ENCODE data around the gene ADAP2.
"Not testable (repeated sequence)": the region's sequence is repeated elsewhere in the genome, so short reads cannot be mapped to it uniquely, and the experiment has no call there.

Gene ADAP2

GRCh38 chr17:30970831-30971567 lies 49.3 kb downstream of the ADAP2 start, which contains the start of gene RNF135:
RNF135 (plus strand) TSS chr17:30971039; CDS start chr17:30971074, 35 bp downstream.
- Histone ChIP-seq H2AFZ (ENCODE audit: low read depth) (peak within 1 kb of the TSS; percentile 83), H3K9ac (peak within 1 kb of the TSS; percentile 91)

GRCh38 chr17:30975042-30975820 lies 53.5 kb downstream of the ADAP2 start:
- Histone ChIP-seq H4K20me1 (ENCODE audit: insufficient read depth) (no peaks in the 10 kb centered on the region), H3K79me2 (ENCODE audit: insufficient read depth, low read depth) (peaks cover 22% of the 10 kb centered on the region; the same call in 1 of the 2 replicates), H2AFZ (ENCODE audit: low read depth) (no peak overlapping the region), H3K4me3 (IDR thresholded peaks at IDR 0.05; ENCODE audit: insufficient read depth, low read depth, low read length) (no peak overlapping the region), H3K27me3 (ENCODE audit: insufficient read depth, low read depth) (no peaks in the 10 kb centered on the region), H3K4me2 (no peak overlapping the region), H3K27ac (no peak overlapping the region), H3K4me1 (ENCODE audit: low read depth, poor library complexity, severe bottlenecking) (peaks cover 24% of the 10 kb centered on the region), H3K36me3 (ENCODE audit: insufficient read depth) (no peaks in the 10 kb centered on the region), H3K9ac (no peak overlapping the region)
- TF ChIP-seq CTCF (conservative IDR thresholded peaks at IDR 0.05; ENCODE audit: low read depth, low read length), result no peak

More at GRCh38 chr17:30970831-30971567, 49.3 kb downstream of the ADAP2 start, which contains the start of gene RNF135:
- H3K4me2 ChIP-seq, result peak within 1 kb of the TSS; percentile 66
- no peak within 1 kb of the TSS for H3K4me3 ChIP-seq (IDR thresholded peaks at IDR 0.05; ENCODE audit: insufficient read depth, low read depth, low read length)
- peaks cover 22% of the 10 kb centered on the region; the same call in 1 of the 2 replicates for H3K79me2 ChIP-seq (ENCODE audit: insufficient read depth, low read depth)
- H3K27me3 ChIP-seq (ENCODE audit: insufficient read depth, low read depth), result no peaks in the 10 kb centered on the region
- no peak for TF ChIP-seq CTCF (conservative IDR thresholded peaks at IDR 0.05; ENCODE audit: low read depth, low read length)
- no peaks in the 10 kb centered on the region for H4K20me1 ChIP-seq (ENCODE audit: insufficient read depth)
- peaks cover 29% of the 10 kb centered on the region for H3K4me1 ChIP-seq (ENCODE audit: low read depth, poor library complexity, severe bottlenecking)
- H3K27ac ChIP-seq, result peak within 1 kb of the TSS; percentile 85
- H3K36me3 ChIP-seq (ENCODE audit: insufficient read depth), result no peaks in the 10 kb centered on the region

GRCh38 chr17:30979919-30980318 lies 58.2 kb downstream of the ADAP2 start:
- H3K4me2 ChIP-seq; H3K4me3 ChIP-seq (IDR thresholded peaks at IDR 0.05; ENCODE audit: insufficient read depth, low read depth, low read length); H3K9ac ChIP-seq; H3K27me3 ChIP-seq (ENCODE audit: insufficient read depth, low read depth); H3K27ac ChIP-seq; H3K79me2 ChIP-seq (ENCODE audit: insufficient read depth, low read depth); H3K36me3 ChIP-seq (ENCODE audit: insufficient read depth); H3K4me1 ChIP-seq (ENCODE audit: low read depth, poor library complexity, severe bottlenecking); H2AFZ ChIP-seq (ENCODE audit: low read depth); H4K20me1 ChIP-seq (ENCODE audit: insufficient read depth): not testable (repeated sequence)

GRCh38 chr17:30981531-30982519 lies 60.1 kb downstream of the ADAP2 start:
- no peak overlapping the region for H2AFZ ChIP-seq (ENCODE audit: low read depth)
- H3K4me1 ChIP-seq (ENCODE audit: low read depth, poor library complexity, severe bottlenecking), result no peaks in the 10 kb centered on the region
- H3K4me2 ChIP-seq, result no peak overlapping the region
- H3K27me3 ChIP-seq (ENCODE audit: insufficient read depth, low read depth), result no peaks in the 10 kb centered on the region
- H3K79me2 ChIP-seq (ENCODE audit: insufficient read depth, low read depth), result no peaks in the 10 kb centered on the region
- H3K27ac ChIP-seq, result no peak overlapping the region
- H4K20me1 ChIP-seq (ENCODE audit: insufficient read depth), result no peaks in the 10 kb centered on the region
- TF ChIP-seq CTCF (conservative IDR thresholded peaks at IDR 0.05; ENCODE audit: low read depth, low read length), result no peak
- H3K9ac ChIP-seq, result no peak overlapping the region
- H3K36me3 ChIP-seq (ENCODE audit: insufficient read depth), result no peaks in the 10 kb centered on the region
- H3K4me3 ChIP-seq (IDR thresholded peaks at IDR 0.05; ENCODE audit: insufficient read depth, low read depth, low read length), result no peak overlapping the region

All from KMS-11 (cell line).